ENCODE measurements around the gene VASN. TPM values are rescaled to one million over a fixed set of nuclear protein-coding genes. Genes with fewer than 3 reads are reported as not detected.
A peak's percentile ranks its signal among the peaks of the same experiment; 100 is the strongest.

VASN gene
- total RNA-seq, 2 donors from 2014 or later = 10.4 to 12.1 TPM

DNA sequence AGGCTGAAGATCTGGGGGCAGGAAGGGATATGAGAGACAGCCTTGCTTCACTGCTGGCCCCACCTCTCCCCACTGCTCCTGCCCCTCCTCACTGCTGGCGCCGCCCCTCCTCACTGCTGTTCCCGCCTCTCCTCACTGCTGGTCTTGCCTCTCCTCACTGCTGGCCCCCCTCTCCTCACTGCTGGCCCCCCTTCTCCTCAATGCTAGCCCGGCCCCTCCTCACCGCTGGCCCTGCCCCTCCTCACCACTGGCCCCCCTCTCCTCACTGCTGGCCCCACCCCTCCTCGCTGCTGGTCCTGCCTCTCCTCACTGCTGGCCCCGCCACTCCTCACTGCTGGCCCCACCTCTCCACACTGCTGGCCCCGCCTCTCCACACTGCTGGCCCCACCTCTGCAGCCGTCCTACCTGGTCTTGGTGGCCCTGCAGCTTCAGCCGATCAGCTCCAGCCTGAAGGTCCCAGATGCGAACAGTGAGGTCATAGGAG lies 11.1 kb upstream of the VASN start:
- TF ChIP-seq, protein P1, sequence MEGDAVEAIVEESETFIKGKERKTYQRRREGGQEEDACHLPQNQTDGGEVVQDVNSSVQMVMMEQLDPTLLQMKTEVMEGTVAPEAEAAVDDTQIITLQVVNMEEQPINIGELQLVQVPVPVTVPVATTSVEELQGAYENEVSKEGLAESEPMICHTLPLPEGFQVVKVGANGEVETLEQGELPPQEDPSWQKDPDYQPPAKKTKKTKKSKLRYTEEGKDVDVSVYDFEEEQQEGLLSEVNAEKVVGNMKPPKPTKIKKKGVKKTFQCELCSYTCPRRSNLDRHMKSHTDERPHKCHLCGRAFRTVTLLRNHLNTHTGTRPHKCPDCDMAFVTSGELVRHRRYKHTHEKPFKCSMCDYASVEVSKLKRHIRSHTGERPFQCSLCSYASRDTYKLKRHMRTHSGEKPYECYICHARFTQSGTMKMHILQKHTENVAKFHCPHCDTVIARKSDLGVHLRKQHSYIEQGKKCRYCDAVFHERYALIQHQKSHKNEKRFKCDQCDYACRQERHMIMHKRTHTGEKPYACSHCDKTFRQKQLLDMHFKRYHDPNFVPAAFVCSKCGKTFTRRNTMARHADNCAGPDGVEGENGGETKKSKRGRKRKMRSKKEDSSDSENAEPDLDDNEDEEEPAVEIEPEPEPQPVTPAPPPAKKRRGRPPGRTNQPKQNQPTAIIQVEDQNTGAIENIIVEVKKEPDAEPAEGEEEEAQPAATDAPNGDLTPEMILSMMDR (conservative IDR thresholded peaks at IDR 0.05) = no peak
- H3K27ac Mint-ChIP-seq = no peak overlapping the region
- Histone ChIP-seq H3K9me3 (ENCODE audit: control insufficient read depth, low read length) (no peaks in the 10 kb centered on the region), H3K9ac (ENCODE audit: extremely low read depth, low read length, poor library complexity, severe bottlenecking) (no peak overlapping the region), H3K4me3 (ENCODE audit: low read length) (no peak overlapping the region), H3K36me3 (ENCODE audit: control insufficient read depth, insufficient read depth, low read length) (no peaks in the 10 kb centered on the region), H3K27me3 (ENCODE audit: control insufficient read depth, insufficient read depth, low read length, poor library complexity, severe bottlenecking) (no peaks in the 10 kb centered on the region), H3K4me1 (ENCODE audit: control insufficient read depth, insufficient read depth, low read length) (no peaks in the 10 kb centered on the region), H3K27ac (ENCODE audit: low read depth, low read length) (no peak overlapping the region)
- DNase-seq = peak; percentile 82
- no peaks in the 10 kb centered on the region for H3K27me3 Mint-ChIP-seq (ENCODE audit: insufficient read depth)
- H3K4me1 Mint-ChIP-seq = no peaks in the 10 kb centered on the region
- H3K4me3 Mint-ChIP-seq = no peak overlapping the region
- peaks cover 7% of the 10 kb centered on the region for H3K36me3 Mint-ChIP-seq (ENCODE audit: low read depth)
- WGBS, 2 experiments (ENCODE audit: insufficient coverage in 1 of 2, insufficient read length in 1 of 2) = 83% methylated on average over 10 of the region's 11 CpGs; no CpG with 5 or more reads in 1 of the 2 experiments
- H3K9me3 Mint-ChIP-seq = no peaks in the 10 kb centered on the region

GRCh38 chr16:4361033-4361943 lies 10.4 kb upstream of the VASN start:
- no peak overlapping the region for H3K9ac ChIP-seq (ENCODE audit: extremely low read depth, low read length, poor library complexity, severe bottlenecking)
- H3K27ac Mint-ChIP-seq = no peak overlapping the region
- H3K27me3 ChIP-seq (ENCODE audit: control insufficient read depth, insufficient read depth, low read length, poor library complexity, severe bottlenecking) = no peaks in the 10 kb centered on the region
- no peaks in the 10 kb centered on the region for H3K4me1 Mint-ChIP-seq
- DNase-seq = no peak
- no peak overlapping the region for H3K4me3 Mint-ChIP-seq
- no peak overlapping the region for H3K4me3 ChIP-seq (ENCODE audit: low read length)
- no peaks in the 10 kb centered on the region for H3K36me3 ChIP-seq (ENCODE audit: control insufficient read depth, insufficient read depth, low read length)
- H3K9me3 Mint-ChIP-seq = no peaks in the 10 kb centered on the region
- H3K36me3 Mint-ChIP-seq (ENCODE audit: low read depth) = peaks cover 7% of the 10 kb centered on the region
- H3K27me3 Mint-ChIP-seq (ENCODE audit: insufficient read depth) = no peaks in the 10 kb centered on the region
- H3K9me3 ChIP-seq (ENCODE audit: control insufficient read depth, low read length) = no peaks in the 10 kb centered on the region
- TF ChIP-seq, protein P1 (conservative IDR thresholded peaks at IDR 0.05) = no peak
- H3K27ac ChIP-seq (ENCODE audit: low read depth, low read length) = no peak overlapping the region
- WGBS, 2 experiments (ENCODE audit: insufficient coverage in 1 of 2, insufficient read length in 1 of 2) = 94 to 100% methylated on average over 5 to 28 of the region's 28 CpGs
- no peaks in the 10 kb centered on the region for H3K4me1 ChIP-seq (ENCODE audit: control insufficient read depth, insufficient read depth, low read length)

DNA sequence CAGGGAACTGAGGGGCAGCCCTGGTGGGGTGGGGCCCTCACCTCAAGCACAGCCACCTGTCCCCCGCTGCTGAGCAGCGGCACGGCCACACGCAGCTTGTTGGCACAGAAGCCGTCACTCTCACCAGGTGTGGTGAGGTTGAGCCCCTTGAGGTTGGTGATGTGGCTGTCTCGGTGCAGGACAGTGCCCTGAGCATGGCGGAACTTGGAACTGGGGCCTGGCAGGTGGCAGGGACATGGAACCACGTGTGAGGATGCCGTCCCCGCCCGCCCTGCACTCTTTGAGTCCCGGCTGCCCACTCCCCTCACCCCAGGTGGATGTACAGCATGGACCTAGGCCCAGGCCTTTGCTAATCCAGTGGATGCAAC lies 9.7 kb upstream of the VASN start:
- Mint-ChIP-seq H3K9me3 (no peaks in the 10 kb centered on the region), H3K36me3 (ENCODE audit: low read depth) (peaks cover 7% of the 10 kb centered on the region), H3K4me1 (no peaks in the 10 kb centered on the region), H3K27ac (no peak overlapping the region), H3K4me3 (no peak overlapping the region), H3K27me3 (ENCODE audit: insufficient read depth) (no peaks in the 10 kb centered on the region)
- WGBS, 2 experiments (ENCODE audit: insufficient coverage in 1 of 2, insufficient read length in 1 of 2) = 90 to 91% methylated on average over 12 of the region's 12 CpGs
- DNase-seq = no peak
- Histone ChIP-seq H3K36me3 (ENCODE audit: control insufficient read depth, insufficient read depth, low read length) (no peaks in the 10 kb centered on the region), H3K27ac (ENCODE audit: low read depth, low read length) (no peak overlapping the region), H3K4me3 (ENCODE audit: low read length) (no peak overlapping the region), H3K9me3 (ENCODE audit: control insufficient read depth, low read length) (no peaks in the 10 kb centered on the region), H3K4me1 (ENCODE audit: control insufficient read depth, insufficient read depth, low read length) (no peaks in the 10 kb centered on the region), H3K9ac (ENCODE audit: extremely low read depth, low read length, poor library complexity, severe bottlenecking) (no peak overlapping the region), H3K27me3 (ENCODE audit: control insufficient read depth, insufficient read depth, low read length, poor library complexity, severe bottlenecking) (no peaks in the 10 kb centered on the region)
- TF ChIP-seq, protein P1 (conservative IDR thresholded peaks at IDR 0.05) = no peak
